ENCODE measurements around the gene DAND5.
"Not testable (repeated sequence)": the region's sequence is repeated elsewhere in the genome, so short reads cannot be mapped to it uniquely, and the experiment has no call there.

GRCh38 chr19:12957389-12957952 is 11.9 kb upstream of the DAND5 start:
- TF ChIP-seq JUNB (IDR thresholded peaks at IDR 0.05); CTCF (IDR thresholded peaks at IDR 0.05); MAX (IDR thresholded peaks at IDR 0.05); POLR2A (IDR thresholded peaks at IDR 0.05; ENCODE audit: low read length); NFE2L2 (conservative IDR thresholded peaks at IDR 0.05; ENCODE audit: low read length); ESRRA (IDR thresholded peaks at IDR 0.05; ENCODE audit: borderline replicate concordance, low read length); EP300 (IDR thresholded peaks at IDR 0.05); POLR2AphosphoS2 (conservative IDR thresholded peaks at IDR 0.05; ENCODE audit: low read length): not testable (repeated sequence)

Data from A549 (cell line).